Amniotic epithelial cell (primary cell): ENCODE data around the gene MNT.
"Not testable (repeated sequence)": the region's sequence is repeated elsewhere in the genome, so short reads cannot be mapped to it uniquely, and the experiment has no call there.

Source experiments
- DNase-seq: peaks from one replicate; pipeline ENCODE4 v3.0.0-alpha.2; 2010; ENCODE audit warnings: low read depth

Gene MNT

GRCh38 chr17:2400877-2401425, at the start of gene MNT:
TSS of gene MNT (minus strand) at chr17:2401060. CDS start at chr17:2400712, 348 bp downstream.
- DNase-seq, result peak; percentile 91

GRCh38 chr17:2450016-2450650, 49.3 kb upstream of the MNT start:
- no peak for DNase-seq

- DNase-seq, result no peak
Measured at GRCh38 chr17:2449486-2449885, 48.6 kb upstream of the MNT start.

GRCh38 chr17:2447479-2447878, 46.6 kb upstream of the MNT start:
- not testable (repeated sequence) for DNase-seq

- DNase-seq, result no peak
Measured at GRCh38 chr17:2445638-2446037, 44.8 kb upstream of the MNT start.

- no peak for DNase-seq
Measured at GRCh38 chr17:2444382-2444781, 43.5 kb upstream of the MNT start.

- peak; percentile 27 for DNase-seq
Measured at GRCh38 chr17:2442166-2442565, 41.3 kb upstream of the MNT start.

GRCh38 chr17:2440930-2441329, 40.1 kb upstream of the MNT start:
- DNase-seq, result no peak

- peak; percentile 92 for DNase-seq
Measured at GRCh38 chr17:2439997-2440396, 39.1 kb upstream of the MNT start.

GRCh38 chr17:2438823-2439222, 38.0 kb upstream of the MNT start:
- DNase-seq, result peak; percentile 83

GRCh38 chr17:2436316-2436905, 35.6 kb upstream of the MNT start:
- no peak for DNase-seq

GRCh38 chr17:2435862-2436261, 35.0 kb upstream of the MNT start:
- no peak for DNase-seq

- DNase-seq, result peak; percentile 48
Measured at GRCh38 chr17:2435181-2435741, 34.4 kb upstream of the MNT start.

- no peak for DNase-seq
Measured at GRCh38 chr17:2433696-2434095, 32.8 kb upstream of the MNT start.

- DNase-seq, result no peak
Measured at GRCh38 chr17:2427910-2428309, 27.1 kb upstream of the MNT start.

- DNase-seq, result no peak
Measured at GRCh38 chr17:2427215-2427614, 26.4 kb upstream of the MNT start.

- DNase-seq, result no peak
Measured at GRCh38 chr17:2423271-2423670, 22.4 kb upstream of the MNT start.

GRCh38 chr17:2421315-2422147, 20.7 kb upstream of the MNT start:
- DNase-seq, result no peak

GRCh38 chr17:2420176-2420575, 19.3 kb upstream of the MNT start:
- no peak for DNase-seq

- no peak for DNase-seq
Measured at GRCh38 chr17:2419486-2419885, 18.6 kb upstream of the MNT start.

GRCh38 chr17:2418572-2418971, 17.7 kb upstream of the MNT start:
- DNase-seq, result peak; percentile 41

GRCh38 chr17:2416010-2416734, 15.3 kb upstream of the MNT start:
- peak; percentile 80 for DNase-seq
